SJSA1 (cell line): ENCODE data around the gene MPPED1. TPM values are rescaled to one million over a fixed set of nuclear protein-coding genes. Genes with fewer than 3 reads are reported as not detected.

Source experiments
- DNase-seq, 2 experiments: peaks; one replicate each; pipeline ENCODE4 v3.0.0-alpha.2; 2015 to 2020; ENCODE audit warnings: low spot score in 2 of 2, low read depth in 1 of 2
- H3K27ac ChIP-seq: fragments of 250-450 bp; sonication (Bioruptor Pico); 2 replicates; pipeline ENCODE4 v1.5.1; 2020; ENCODE audit warnings: mild to moderate bottlenecking, moderate library complexity
- H3K27me3 ChIP-seq: fragments of 250-450 bp; sonication (Bioruptor Pico); replicated peaks from 2 replicates; pipeline ENCODE4 v1.5.1; 2020; ENCODE audit warnings: mild to moderate bottlenecking, moderate library complexity
- H3K36me3 ChIP-seq: fragments of 250-450 bp; sonication (Bioruptor Pico); 2 replicates; pipeline ENCODE4 v1.5.1; 2020; ENCODE audit warnings: mild to moderate bottlenecking
- H3K4me1 ChIP-seq: fragments of 250-450 bp; sonication (Bioruptor Pico); replicated peaks from 2 replicates; pipeline ENCODE4 v1.6.1; 2021; ENCODE audit warnings: mild to moderate bottlenecking
- H3K4me3 ChIP-seq: fragments of 250-450 bp; sonication (Bioruptor Pico); 2 replicates; pipeline ENCODE4 v1.5.1; 2020; ENCODE audit warnings: mild to moderate bottlenecking
- H3K9me3 ChIP-seq: fragments of 250-450 bp; sonication (Bioruptor Pico); replicated peaks from 2 replicates; pipeline ENCODE4 v1.5.1; 2020; ENCODE audit warnings: mild to moderate bottlenecking
- total RNA-seq: library from RNA; depleted of rRNA; stranded (reverse); fragments of >200 nt; shearing (Covaris generic); gene quantifications from 2 replicates; pipeline ENCODE4 v1.2.3, GENCODE V29; 2014

Gene MPPED1
- total RNA-seq, 1 experiment from 2014 or later: not detected

DNA sequence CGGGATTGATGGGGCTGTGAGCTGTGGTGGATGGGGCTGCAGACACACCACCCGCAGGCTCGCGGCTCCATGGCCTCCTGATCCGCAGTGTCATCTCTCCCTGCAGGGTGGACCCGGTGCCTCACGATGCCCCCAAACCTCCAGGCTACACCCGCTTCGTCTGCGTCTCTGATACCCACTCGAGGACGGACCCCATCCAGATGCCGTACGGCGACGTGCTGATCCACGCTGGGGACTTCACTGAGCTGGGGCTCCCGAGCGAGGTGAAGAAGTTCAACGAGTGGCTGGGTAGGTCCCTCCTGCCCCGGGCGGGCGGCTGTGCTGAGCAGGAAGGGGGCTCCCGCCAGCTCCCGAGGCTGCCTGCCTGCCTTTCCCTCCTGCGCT, 23.1 kb downstream of the MPPED1 start:
- H3K4me1 ChIP-seq: no peaks in the 10 kb centered on the region
- no peaks in the 10 kb centered on the region for H3K36me3 ChIP-seq
- H3K27me3 ChIP-seq: peaks cover 29% of the 10 kb centered on the region

DNA sequence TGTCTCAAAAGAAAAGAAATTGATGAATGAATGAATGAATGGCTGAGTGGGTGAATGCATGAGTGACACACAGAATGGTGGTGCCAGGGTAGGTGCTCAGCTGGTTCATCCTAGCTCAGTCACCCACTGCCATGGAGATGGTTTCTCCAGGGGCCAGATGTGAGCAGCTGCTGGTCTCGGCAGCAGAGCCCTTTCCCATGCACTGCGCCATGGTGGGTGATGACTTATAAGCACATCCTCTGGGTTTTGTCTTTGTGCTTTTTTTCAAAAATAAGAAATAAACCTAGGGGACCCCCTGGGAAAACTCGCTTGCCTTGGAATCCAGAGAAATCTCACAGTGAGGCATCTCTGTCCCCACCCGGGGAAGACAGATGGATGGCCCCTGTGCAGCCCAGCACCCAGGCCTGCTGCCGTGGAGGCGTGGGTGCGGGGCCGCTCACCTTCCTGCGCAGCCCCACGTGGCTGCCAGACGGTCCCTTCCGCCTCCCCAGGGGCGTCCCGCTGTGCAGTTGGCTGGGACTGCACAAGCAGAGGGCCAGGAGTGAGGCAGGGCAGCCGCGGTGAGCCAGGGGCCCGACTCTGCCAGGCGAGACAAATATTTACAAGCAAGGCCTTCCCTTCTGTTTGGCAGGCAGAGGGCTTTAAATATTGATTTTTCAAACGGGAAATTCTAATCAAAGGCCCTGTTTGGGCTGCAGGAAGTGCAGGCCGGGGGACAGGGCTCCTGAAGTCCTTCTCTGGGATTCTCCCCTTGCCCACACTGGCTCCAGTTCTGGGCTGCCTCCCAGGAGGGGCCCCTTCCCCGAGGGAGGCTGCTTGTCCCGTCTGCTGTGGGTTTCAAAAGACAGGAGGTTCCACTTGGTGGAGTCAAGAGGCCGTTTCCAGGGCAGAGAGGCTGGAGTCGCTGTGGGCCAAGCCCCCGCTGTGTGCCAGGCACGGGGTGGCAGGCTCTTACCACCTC, 24.3 kb downstream of the MPPED1 start:
- no peaks in the 10 kb centered on the region for H3K36me3 ChIP-seq
- no peaks in the 10 kb centered on the region for H3K9me3 ChIP-seq
- DNase-seq: no peak
- H3K27ac ChIP-seq: no peak overlapping the region
- no peaks in the 10 kb centered on the region for H3K4me1 ChIP-seq
- H3K4me3 ChIP-seq: no peak overlapping the region
- H3K27me3 ChIP-seq: peaks cover 28% of the 10 kb centered on the region

More for the DNA sequence above, 23.1 kb downstream of the MPPED1 start:
- H3K27ac ChIP-seq: no peak overlapping the region
- H3K9me3 ChIP-seq: no peaks in the 10 kb centered on the region
- DNase-seq: no peak
- no peak overlapping the region for H3K4me3 ChIP-seq

DNA sequence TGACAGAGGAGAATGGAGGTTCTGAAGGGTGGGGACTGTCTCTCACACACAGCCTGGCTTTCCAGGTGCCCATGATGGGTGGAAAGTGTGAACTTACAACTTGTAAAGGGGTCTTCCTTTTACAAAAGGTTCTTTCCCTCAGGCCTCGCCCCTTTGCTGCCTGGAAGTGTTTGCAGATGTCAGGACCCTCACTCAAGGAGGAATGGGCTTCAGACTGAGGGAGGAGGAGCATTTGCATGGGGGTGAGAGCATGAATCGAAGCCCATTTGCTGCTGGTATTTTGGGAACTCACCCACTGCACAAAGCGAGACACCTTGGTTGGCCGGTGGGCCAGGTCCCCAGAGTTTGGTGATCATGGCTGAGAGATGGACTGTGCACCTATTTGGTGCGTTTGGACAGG, 25.1 kb downstream of the MPPED1 start:
- Histone ChIP-seq H3K4me3 (no peak overlapping the region), H3K27ac (no peak overlapping the region), H3K9me3 (no peaks in the 10 kb centered on the region), H3K36me3 (no peaks in the 10 kb centered on the region), H3K27me3 (peaks cover 20% of the 10 kb centered on the region), H3K4me1 (no peaks in the 10 kb centered on the region)
- DNase-seq: no peak

DNA sequence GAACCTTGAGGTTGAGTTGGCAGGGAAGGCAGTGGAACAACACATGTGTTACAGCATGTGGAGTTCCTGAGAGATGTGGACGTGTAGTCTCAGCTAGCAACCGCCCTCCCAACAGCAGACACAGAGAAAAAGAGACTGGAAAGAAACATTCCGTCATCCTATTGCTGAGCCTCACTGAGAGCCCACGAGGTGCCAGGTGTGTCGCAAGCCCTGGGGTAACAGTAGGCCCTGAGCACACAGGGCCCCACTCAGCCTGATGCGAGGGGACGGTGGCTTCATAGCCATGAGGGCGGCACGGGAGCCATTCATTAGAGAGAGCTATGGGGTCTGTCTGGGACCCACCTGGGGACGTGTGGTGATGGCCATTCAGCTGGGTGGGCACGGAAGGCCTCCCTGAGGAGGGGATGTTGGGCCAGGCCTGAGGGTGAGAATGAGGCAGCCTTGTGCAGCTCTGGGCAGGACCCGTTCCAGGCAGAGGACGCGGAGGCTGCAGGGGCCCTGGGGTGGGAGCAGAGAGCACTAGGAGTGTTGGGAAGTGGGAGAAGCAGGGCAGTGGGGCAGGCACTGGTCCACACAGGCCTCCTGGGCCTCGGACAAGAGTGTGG, 26.2 kb downstream of the MPPED1 start:
- Histone ChIP-seq H3K4me3 (no peak overlapping the region), H3K27me3 (peaks cover 19% of the 10 kb centered on the region)
- no peak for DNase-seq

DNA sequence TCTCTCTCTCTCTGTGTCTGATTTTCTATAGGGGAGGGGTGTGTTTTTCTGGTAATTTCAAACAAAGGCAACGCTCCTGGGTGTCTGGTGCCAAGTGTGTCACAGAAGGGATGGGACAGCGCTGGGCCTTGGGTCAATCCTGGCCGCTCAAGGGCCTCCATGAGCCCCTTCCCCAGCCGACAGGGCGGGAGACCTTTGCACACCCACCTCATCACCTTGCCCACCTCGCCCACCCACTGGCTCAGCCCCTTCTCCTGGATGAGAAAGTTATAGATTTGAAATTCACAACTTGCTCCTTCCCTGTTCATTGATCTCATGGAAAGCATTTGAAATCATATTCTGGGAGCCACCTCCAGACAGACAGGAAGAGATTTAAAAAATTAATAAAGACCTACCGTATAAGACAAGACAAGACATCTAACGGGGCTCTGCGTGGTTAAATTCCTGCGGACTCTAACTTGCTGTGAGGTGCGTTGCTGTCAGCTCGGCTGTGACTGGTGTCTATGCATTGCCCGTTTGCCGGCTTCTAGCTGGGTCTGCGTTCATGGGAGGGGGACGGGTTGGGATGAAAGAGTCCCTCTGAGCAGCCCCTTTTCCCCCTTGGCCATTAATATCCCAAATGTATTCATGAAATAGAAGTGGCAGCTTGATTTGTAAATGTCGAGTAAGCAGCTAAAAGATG, 27.0 kb downstream of the MPPED1 start:
- Histone ChIP-seq H3K27me3 (peaks cover 19% of the 10 kb centered on the region), H3K27ac (no peak overlapping the region), H3K4me3 (no peak overlapping the region), H3K9me3 (no peaks in the 10 kb centered on the region), H3K36me3 (no peaks in the 10 kb centered on the region), H3K4me1 (no peaks in the 10 kb centered on the region)
- DNase-seq: no peak

More for the DNA sequence above, 26.2 kb downstream of the MPPED1 start:
- Histone ChIP-seq H3K4me1 (no peaks in the 10 kb centered on the region), H3K36me3 (no peaks in the 10 kb centered on the region), H3K27ac (no peak overlapping the region), H3K9me3 (no peaks in the 10 kb centered on the region)

DNA sequence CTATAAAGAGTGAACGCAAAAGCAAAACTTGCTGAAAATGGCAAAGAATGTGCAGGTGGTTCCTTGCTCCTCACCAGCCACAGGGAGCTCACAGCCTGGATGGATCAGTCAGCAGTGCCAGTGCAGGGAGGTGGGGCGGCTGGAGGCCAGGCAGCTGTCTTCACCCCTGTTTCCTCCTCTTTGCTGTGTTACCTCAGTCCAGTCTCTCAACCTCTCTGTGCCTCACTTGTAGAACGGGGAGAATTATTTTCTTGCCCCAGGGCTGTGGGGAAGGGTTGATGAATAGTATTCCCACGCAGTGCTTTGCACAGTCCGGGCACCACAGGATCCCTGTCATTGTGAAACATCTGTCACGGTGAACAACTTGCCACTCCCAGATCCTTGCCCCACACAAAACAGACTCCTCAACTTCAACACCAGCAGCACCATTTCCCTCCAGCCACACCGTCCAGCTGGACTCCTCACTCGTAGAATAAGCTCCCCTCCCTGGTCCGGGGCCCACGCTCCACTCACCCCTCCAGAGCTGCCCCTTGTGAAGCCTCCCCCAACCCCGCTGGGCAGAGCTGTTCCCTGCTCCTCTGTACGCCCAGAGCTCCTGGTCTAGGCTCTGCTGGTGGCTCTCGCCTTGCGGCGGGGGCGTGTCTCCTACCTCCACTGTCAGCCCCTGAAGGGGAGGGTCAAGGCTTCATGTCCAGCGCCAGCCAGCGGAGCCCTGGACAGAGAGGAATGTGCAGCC, 27.7 kb downstream of the MPPED1 start:
- H3K27me3 ChIP-seq: peaks cover 17% of the 10 kb centered on the region

DNA sequence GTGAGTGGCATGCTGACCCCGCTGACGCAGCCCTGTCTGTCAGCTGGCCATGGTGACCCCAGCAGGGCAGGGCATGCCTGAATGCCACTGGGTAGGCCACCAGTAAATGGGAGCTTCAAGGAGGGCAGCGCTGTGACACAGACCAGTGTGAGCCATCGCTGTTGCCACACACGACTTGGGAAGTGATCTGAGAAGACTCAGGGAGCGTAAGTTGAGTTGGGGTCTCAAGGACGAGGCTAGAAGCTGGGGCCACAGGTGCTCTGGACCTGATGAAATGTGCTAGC, 28.2 kb downstream of the MPPED1 start:
- no peak overlapping the region for H3K27ac ChIP-seq

More for the DNA sequence above, 27.7 kb downstream of the MPPED1 start:
- no peaks in the 10 kb centered on the region for H3K4me1 ChIP-seq
- no peak overlapping the region for H3K4me3 ChIP-seq
- no peak for DNase-seq
- no peaks in the 10 kb centered on the region for H3K36me3 ChIP-seq
- no peak overlapping the region for H3K27ac ChIP-seq
- no peaks in the 10 kb centered on the region for H3K9me3 ChIP-seq

DNA sequence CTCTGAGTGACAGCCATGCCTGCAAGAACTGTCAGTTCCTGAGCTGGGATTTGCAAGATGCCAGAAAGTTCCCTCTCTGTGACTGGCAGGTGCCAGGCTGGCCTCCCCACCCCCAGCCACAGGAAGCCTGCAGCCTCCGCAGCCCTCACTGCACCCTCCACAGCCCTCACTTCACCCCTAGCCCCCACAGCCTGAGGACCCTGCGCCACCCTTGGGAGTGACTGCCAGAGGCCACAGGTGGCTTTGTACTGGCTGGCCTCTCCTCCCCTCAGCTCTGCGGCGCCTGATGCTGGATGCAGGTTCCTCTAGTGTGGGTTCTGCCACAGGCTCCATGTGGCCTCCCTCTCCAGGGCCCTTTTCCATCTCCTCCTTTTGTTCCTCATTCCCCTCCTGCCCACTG, 28.7 kb downstream of the MPPED1 start:
- H3K4me3 ChIP-seq: no peak overlapping the region
- no peak for DNase-seq
- H3K4me1 ChIP-seq: no peaks in the 10 kb centered on the region
- no peaks in the 10 kb centered on the region for H3K9me3 ChIP-seq
- H3K36me3 ChIP-seq: no peaks in the 10 kb centered on the region
- H3K27me3 ChIP-seq: peaks cover 14% of the 10 kb centered on the region
- no peak overlapping the region for H3K27ac ChIP-seq

More for the DNA sequence above, 28.2 kb downstream of the MPPED1 start:
- Histone ChIP-seq H3K4me3 (no peak overlapping the region), H3K27me3 (peaks cover 15% of the 10 kb centered on the region), H3K36me3 (no peaks in the 10 kb centered on the region), H3K4me1 (no peaks in the 10 kb centered on the region), H3K9me3 (no peaks in the 10 kb centered on the region)
- no peak for DNase-seq

DNA sequence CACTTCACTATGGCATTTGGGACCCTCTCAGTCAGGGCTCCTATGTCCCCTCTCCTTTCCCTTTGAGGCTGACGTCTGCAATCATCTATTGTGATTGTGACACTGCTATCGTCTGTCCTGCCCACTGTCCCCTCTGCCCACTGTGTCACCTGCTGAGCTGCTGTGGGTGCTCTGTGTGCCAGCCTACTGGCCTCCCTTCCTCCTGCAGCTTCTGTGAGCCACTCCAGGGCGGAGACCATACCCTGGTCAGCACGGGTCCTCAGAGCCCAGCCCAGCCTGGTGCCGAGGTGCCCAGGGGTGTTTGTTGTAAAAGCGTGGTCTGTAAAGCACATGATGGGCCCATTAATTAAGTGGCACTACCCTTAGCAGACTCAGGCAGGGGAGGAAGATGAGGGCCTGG, 29.4 kb downstream of the MPPED1 start:
- Histone ChIP-seq H3K4me3 (no peak overlapping the region), H3K27ac (no peak overlapping the region), H3K36me3 (no peaks in the 10 kb centered on the region), H3K9me3 (no peaks in the 10 kb centered on the region), H3K27me3 (peaks cover 10% of the 10 kb centered on the region; the same call in 1 of the 2 replicates), H3K4me1 (no peaks in the 10 kb centered on the region)
- DNase-seq: no peak

DNA sequence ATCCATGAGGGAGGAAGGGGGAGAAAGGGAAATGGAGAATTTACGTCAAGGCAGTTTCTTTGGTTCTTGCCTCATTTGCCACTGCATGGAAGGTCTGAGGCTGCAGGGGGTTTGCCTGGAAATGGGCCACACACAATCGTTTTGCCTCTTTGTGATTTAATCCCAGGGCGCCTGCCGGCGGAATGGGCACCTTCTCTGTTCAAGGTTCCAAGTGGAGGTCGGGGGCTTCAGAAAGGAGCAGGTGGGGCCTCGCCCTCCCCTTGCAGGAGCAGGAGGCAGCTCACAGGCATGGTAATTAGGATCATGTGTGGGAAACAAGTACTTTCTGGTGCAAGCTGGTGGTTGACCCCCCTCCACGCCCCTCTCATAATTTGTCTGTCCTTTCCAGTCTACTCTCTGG, 29.9 kb downstream of the MPPED1 start:
- H3K9me3 ChIP-seq: no peaks in the 10 kb centered on the region
- no peak overlapping the region for H3K27ac ChIP-seq
- 0 out of 2 replicates have a peak, but pooled peaks cover 5% of the 10 kb centered on the region for H3K27me3 ChIP-seq
- no peak overlapping the region for H3K4me3 ChIP-seq
- no peak for DNase-seq
- H3K36me3 ChIP-seq: no peaks in the 10 kb centered on the region
- H3K4me1 ChIP-seq: no peaks in the 10 kb centered on the region

DNA sequence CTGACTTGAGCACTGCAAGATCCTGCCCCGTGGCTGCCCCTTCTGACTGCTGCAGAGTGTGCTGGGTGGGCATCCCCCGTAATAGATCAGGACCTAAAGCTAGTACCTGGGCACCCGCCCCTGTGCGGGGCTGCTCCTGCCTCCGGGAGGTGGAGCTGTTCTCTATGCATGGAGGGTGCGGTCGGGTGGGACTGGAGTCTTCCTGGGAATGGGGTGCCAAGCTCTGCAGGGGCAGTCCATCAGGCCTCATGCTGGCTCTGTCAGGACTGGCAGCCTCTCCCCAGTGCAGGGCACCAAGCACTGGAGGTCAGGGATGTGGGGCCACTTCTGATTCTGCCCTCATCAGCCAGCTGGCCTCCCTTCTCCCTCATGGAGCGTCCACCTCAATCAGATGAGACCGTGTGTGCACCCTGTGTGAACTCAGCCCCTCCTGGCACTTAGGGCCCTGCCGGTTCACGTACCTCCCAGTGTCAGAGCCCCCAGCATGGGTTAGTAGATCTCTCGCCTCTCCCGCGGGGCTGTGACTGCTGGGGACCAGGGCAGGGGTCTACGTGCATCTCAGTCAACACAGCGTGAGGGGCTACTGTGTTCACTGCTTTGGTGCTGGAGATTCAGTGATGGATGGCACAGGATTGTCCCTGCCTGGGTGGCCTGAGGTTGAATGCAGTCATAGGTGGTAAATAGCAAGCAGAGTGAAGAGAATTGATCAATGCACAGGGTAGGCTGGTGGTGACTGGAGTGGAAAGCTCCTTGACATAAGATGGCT, 30.8 kb downstream of the MPPED1 start:
- 0 out of 2 replicates have a peak, but pooled peaks cover 5% of the 10 kb centered on the region for H3K27me3 ChIP-seq
- H3K36me3 ChIP-seq: no peaks in the 10 kb centered on the region
- no peaks in the 10 kb centered on the region for H3K9me3 ChIP-seq
- H3K4me1 ChIP-seq: no peaks in the 10 kb centered on the region
- no peak overlapping the region for H3K4me3 ChIP-seq
- H3K27ac ChIP-seq: no peak overlapping the region
- DNase-seq: no peak

DNA sequence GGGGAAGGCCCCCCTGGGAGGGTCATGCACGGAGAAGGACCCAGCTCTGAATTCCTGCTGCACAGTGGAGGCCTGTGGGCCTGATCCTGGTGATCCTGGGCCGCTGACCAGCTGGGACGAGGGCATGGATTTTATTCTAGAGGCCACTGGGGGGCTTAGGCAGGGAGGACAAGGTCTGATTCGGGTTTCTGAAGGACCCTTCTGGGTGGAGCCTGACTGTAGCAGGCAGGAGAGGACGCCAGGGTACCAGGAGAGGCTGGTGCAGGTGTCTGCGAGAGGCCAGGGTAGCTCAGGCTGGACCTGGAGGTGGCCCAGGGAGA, 31.3 kb downstream of the MPPED1 start:
- Histone ChIP-seq H3K4me3 (no peak overlapping the region), H3K27ac (no peak overlapping the region), H3K36me3 (no peaks in the 10 kb centered on the region), H3K27me3 (0 out of 2 replicates have a peak, but pooled peaks cover 1% of the 10 kb centered on the region), H3K4me1 (no peaks in the 10 kb centered on the region), H3K9me3 (no peaks in the 10 kb centered on the region)
- DNase-seq: no peak
